CD14-positive monocyte (primary cell): ENCODE data around the gene FRS3. TPM values are rescaled to one million over a fixed set of nuclear protein-coding genes. Genes with fewer than 3 reads are reported as not detected.

ENCODE experiments used
- DNase-seq, 3 donors: peaks; one replicate each; pipeline ENCODE4 v3.0.0-alpha.2; 2011 to 2022
- H2AFZ ChIP-seq: 2 replicates; pipeline ENCODE4 v1.6.0; 2012; ENCODE audit warnings: mild to moderate bottlenecking, low read depth, low read length, inconsistent platforms; ENCODE audit not compliant: insufficient read depth, poor library complexity, severe bottlenecking
- H3K27ac ChIP-seq, 2 donors: 1 replicate in 1 of 2; 2 replicates in 1 of 2; pipeline ENCODE4 v1.5.1; 2012 to 2013; ENCODE audit warnings: low read length in 2 of 2, control low read depth in 1 of 2, inconsistent platforms in 1 of 2, low read depth in 1 of 2, mild to moderate bottlenecking in 1 of 2
- H3K27me3 ChIP-seq, 2 donors: one replicate each; pipeline versions ENCODE4 v1.6.0 to v1.6.1; 2011 to 2013; ENCODE audit warnings: low read length in 2 of 2; ENCODE audit not compliant: control insufficient read depth in 2 of 2, insufficient read depth in 2 of 2
- H3K36me3 ChIP-seq, 2 donors: replicated peaks in 1 of 2; 1 replicate in 1 of 2; 2 replicates in 1 of 2; pipeline versions ENCODE4 v1.5.1 to v1.6.1; 2012 to 2013; ENCODE audit warnings: low read length in 2 of 2, control low read depth in 1 of 2, inconsistent platforms in 1 of 2, mild to moderate bottlenecking in 1 of 2; ENCODE audit not compliant: insufficient read depth in 2 of 2, control insufficient read depth in 1 of 2
- H3K4me1 ChIP-seq, 2 donors: 1 replicate in 1 of 2; 2 replicates in 1 of 2; pipeline versions ENCODE4 v1.5.1 to v1.6.1; 2012 to 2013; ENCODE audit warnings: low read length in 2 of 2, control low read depth in 1 of 2, inconsistent platforms in 1 of 2, mild to moderate bottlenecking in 1 of 2, moderate library complexity in 1 of 2; ENCODE audit not compliant: insufficient read depth in 2 of 2, control insufficient read depth in 1 of 2
- H3K4me2 ChIP-seq: replicated peaks from 2 replicates; pipeline ENCODE3; 2012; ENCODE audit warnings: low read length, moderate library complexity, mild to moderate bottlenecking; ENCODE audit not compliant: poor library complexity, severe bottlenecking; ENCODE audit errors: extremely low read depth
- H3K4me3 ChIP-seq, 3 experiments: fragments of 200-600 bp in 1 of 3; sonication (generic) in 1 of 3; replicated peaks in 1 of 3; 1 replicate in 2 of 3; 2 replicates in 1 of 3; pipeline ENCODE4 v1.5.1; 2011 to 2013; ENCODE audit warnings: low read length in 3 of 3, mild to moderate bottlenecking in 3 of 3, control low read depth in 2 of 3, low read depth in 2 of 3, inconsistent platforms in 1 of 3, moderate library complexity in 1 of 3
- H3K79me2 ChIP-seq: 2 replicates; pipeline ENCODE4 v1.6.0; 2012; ENCODE audit warnings: mild to moderate bottlenecking, control low read depth, inconsistent platforms, low read length, moderate library complexity; ENCODE audit not compliant: insufficient read depth
- H3K9ac ChIP-seq: 2 replicates; pipeline ENCODE4 v1.6.0; 2017; ENCODE audit warnings: low read length, mild to moderate bottlenecking; ENCODE audit not compliant: insufficient read depth, poor library complexity, severe bottlenecking
- H3K9me3 ChIP-seq, 2 donors: replicated peaks in 1 of 2; 1 replicate in 1 of 2; 2 replicates in 1 of 2; pipeline versions ENCODE4 v1.5.1 to v1.6.1; 2012 to 2013; ENCODE audit warnings: low read length in 2 of 2, control low read depth in 1 of 2; ENCODE audit not compliant: control insufficient read depth in 1 of 2, insufficient read depth in 1 of 2
- H4K20me1 ChIP-seq: 2 replicates; pipeline ENCODE4 v1.6.0; 2012; ENCODE audit warnings: mild to moderate bottlenecking, low read length, control low read depth, moderate library complexity; ENCODE audit not compliant: insufficient read depth
- H3K27ac Mint-ChIP-seq, 7 donors: one replicate each; pipeline ENCODE4 v1.8.0; 2020; ENCODE audit warnings: mild to moderate bottlenecking in 7 of 7, mixed read lengths in 7 of 7, moderate library complexity in 6 of 7, inconsistent platforms in 2 of 7
- H3K27me3 Mint-ChIP-seq, 3 donors: one replicate each; pipeline ENCODE4 v1.8.0; 2021 to 2022; ENCODE audit warnings: low read depth in 3 of 3, mild to moderate bottlenecking in 3 of 3, mixed read lengths in 3 of 3, moderate library complexity in 3 of 3, inconsistent platforms in 1 of 3
- H3K36me3 Mint-ChIP-seq, 2 donors: one replicate each; pipeline ENCODE4 v1.8.0; 2020; ENCODE audit warnings: mixed read lengths in 2 of 2, inconsistent platforms in 1 of 2, mild to moderate bottlenecking in 1 of 2
- H3K4me1 Mint-ChIP-seq: one replicate; pipeline ENCODE4 v1.8.0; 2020; ENCODE audit warnings: mild to moderate bottlenecking, mixed read lengths
- H3K4me3 Mint-ChIP-seq, 2 donors: one replicate each; pipeline ENCODE4 v1.8.0; 2020; ENCODE audit warnings: mild to moderate bottlenecking in 2 of 2, mixed read lengths in 2 of 2, moderate library complexity in 1 of 2
- H3K9me3 Mint-ChIP-seq, 7 donors: one replicate each; pipeline ENCODE4 v1.8.0; 2020 to 2022; ENCODE audit warnings: mixed read lengths in 7 of 7, mild to moderate bottlenecking in 6 of 7, moderate library complexity in 6 of 7, inconsistent platforms in 2 of 7
- CTCF ChIP-seq: fragments of 200-600 bp; IDR thresholded peaks from one replicate; pipeline ENCODE4 v1.8.0; 2022; ENCODE audit warnings: antibody characterized with exemption, mild to moderate bottlenecking
- WGBS: methylation state at CpG from one replicate; pipeline ENCODE4 v1.1.5; 2013; ENCODE audit warnings: missing lambda C conversion rate; ENCODE audit not compliant: insufficient coverage; 5-methylcytosine and 5-hydroxymethylcytosine counted together
- intact Hi-C, 2 donors: fragments of 100-400 bp; cut with micrococcal nuclease; formaldehyde crosslinking; loops; one replicate each; pipeline versions ENCODE4 v1.15.0 to v1.15.1; 2023
- polyA plus RNA-seq, 3 donors: library from polyadenylated mRNA; depleted of rRNA in 1 of 3; unstranded in 2 of 3; stranded (reverse) in 1 of 3; fragments of 300-500 nt in 2 of 3; fragments of >200 nt in 1 of 3; fragmentation: Illumina TruSeq in 2 of 3; gene quantifications; 1 replicate in 2 of 3; 2 replicates in 1 of 3; pipeline ENCODE4 v1.2.3, GENCODE V29; 2012 to 2021

Gene FRS3
- polyA plus RNA-seq, 3 donors: 1.3 to 7.0 (median 2.6) TPM

GRCh38 chr6:41750374-41750773, 29.3 kb downstream of the FRS3 start:
- intact Hi-C loops: no loop called here
- H3K4me1 ChIP-seq: no peaks in the 10 kb centered on the region

GRCh38 chr6:41748542-41748941, 31.2 kb downstream of the FRS3 start:
- Histone ChIP-seq H3K9ac (no peak overlapping the region), H2AFZ (no peak overlapping the region), H3K27me3 (no peaks in the 10 kb centered on the region), H3K4me1 (no peaks in the 10 kb centered on the region), H3K79me2 (no peaks in the 10 kb centered on the region), H3K9me3 (no peaks in the 10 kb centered on the region), H3K27ac (no peak overlapping the region), H3K4me3 (no peak overlapping the region), H4K20me1 (no peaks in the 10 kb centered on the region), H3K4me2 (no peak overlapping the region), H3K36me3 (no peaks in the 10 kb centered on the region)
- H3K4me1 Mint-ChIP-seq: peaks cover 5% of the 10 kb centered on the region
- no peak for DNase-seq
- 100% methylated on average over 1 of the region's 3 CpGs for WGBS
- H3K36me3 Mint-ChIP-seq: no peaks in the 10 kb centered on the region
- peaks cover 0 to 4% (median under 1%) of the 10 kb centered on the region in 3 donors for H3K27me3 Mint-ChIP-seq
- no peak overlapping the region for H3K4me3 Mint-ChIP-seq
- H3K9me3 Mint-ChIP-seq: peaks cover 0 to 2% (median 0%) of the 10 kb centered on the region in 7 donors
- H3K27ac Mint-ChIP-seq: no peak overlapping the region
- no peak for TF ChIP-seq CTCF
- intact Hi-C loops: no loop called here

More at GRCh38 chr6:41750374-41750773, 29.3 kb downstream of the FRS3 start:
- H3K9ac ChIP-seq: no peak overlapping the region
- Mint-ChIP-seq H3K27me3 (peaks cover 1 to 6% (median 4%) of the 10 kb centered on the region in 3 donors), H3K27ac (no peak overlapping the region), H3K4me3 (no peak overlapping the region), H3K4me1 (no peaks in the 10 kb centered on the region), H3K36me3 (no peaks in the 10 kb centered on the region), H3K9me3 (peaks cover 0 to 1% (median 0%) of the 10 kb centered on the region in 7 donors)
- no peaks in the 10 kb centered on the region for H4K20me1 ChIP-seq
- DNase-seq: no peak
- 100% methylated on average over 1 of the region's 3 CpGs for WGBS
- no peaks in the 10 kb centered on the region for H3K9me3 ChIP-seq
- H3K4me3 ChIP-seq: no peak overlapping the region
- H2AFZ ChIP-seq: no peak overlapping the region
- H3K36me3 ChIP-seq: no peaks in the 10 kb centered on the region
- no peak overlapping the region for H3K27ac ChIP-seq
- H3K4me2 ChIP-seq: no peak overlapping the region
- H3K79me2 ChIP-seq: no peaks in the 10 kb centered on the region
- no peak for TF ChIP-seq CTCF
- H3K27me3 ChIP-seq: no peaks in the 10 kb centered on the region
